Stimulated activated CD8-positive, alpha-beta memory T cell treated with anti-CD3 and anti-CD28 coated beads, Interleukin-12 subunit alpha, Interleukin-12 subunit beta, amount 100 ng/mL, for 24 hours (primary cell): ENCODE data around the gene SKAP1.

Experiments
- DNase-seq: peaks from one replicate; pipeline ENCODE4 v3.0.0-alpha.2; 2020; ENCODE audit errors: extremely low read depth

Gene SKAP1

GRCh38 chr17:48175692-48176470, 254.1 kb downstream of the SKAP1 start:
- DNase-seq = no peak

DNA sequence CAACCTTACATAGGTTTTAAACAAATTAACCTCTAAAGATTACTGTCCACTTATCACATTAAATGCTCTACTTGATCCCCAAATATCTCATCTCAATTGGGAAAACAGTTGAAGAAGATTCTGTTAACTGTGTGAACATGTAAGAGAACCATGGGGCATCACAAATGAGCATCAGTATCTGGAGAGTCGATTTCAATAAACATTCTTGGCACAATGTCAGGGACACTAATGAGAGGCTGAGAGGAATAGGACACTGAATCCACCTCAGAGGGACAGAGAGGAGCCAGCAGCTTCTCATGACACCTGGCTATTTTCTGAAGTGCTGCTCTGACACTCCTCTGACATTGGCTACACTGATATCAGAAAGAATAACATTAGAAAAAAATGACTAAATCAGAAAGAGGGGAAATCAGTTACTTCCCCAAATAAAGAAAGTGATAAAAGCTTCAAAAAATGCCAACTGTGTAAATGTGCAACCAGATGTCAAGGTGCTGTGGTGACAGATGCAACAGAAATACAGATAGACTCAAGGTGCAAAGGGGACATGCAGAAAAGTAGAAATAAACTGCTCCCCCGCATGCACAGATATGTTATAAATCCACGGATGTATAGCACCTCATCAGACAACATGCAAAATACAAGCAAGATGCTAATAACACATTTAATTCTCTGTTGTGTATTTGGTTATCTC, 255.0 kb downstream of the SKAP1 start:
- DNase-seq = no peak

DNA sequence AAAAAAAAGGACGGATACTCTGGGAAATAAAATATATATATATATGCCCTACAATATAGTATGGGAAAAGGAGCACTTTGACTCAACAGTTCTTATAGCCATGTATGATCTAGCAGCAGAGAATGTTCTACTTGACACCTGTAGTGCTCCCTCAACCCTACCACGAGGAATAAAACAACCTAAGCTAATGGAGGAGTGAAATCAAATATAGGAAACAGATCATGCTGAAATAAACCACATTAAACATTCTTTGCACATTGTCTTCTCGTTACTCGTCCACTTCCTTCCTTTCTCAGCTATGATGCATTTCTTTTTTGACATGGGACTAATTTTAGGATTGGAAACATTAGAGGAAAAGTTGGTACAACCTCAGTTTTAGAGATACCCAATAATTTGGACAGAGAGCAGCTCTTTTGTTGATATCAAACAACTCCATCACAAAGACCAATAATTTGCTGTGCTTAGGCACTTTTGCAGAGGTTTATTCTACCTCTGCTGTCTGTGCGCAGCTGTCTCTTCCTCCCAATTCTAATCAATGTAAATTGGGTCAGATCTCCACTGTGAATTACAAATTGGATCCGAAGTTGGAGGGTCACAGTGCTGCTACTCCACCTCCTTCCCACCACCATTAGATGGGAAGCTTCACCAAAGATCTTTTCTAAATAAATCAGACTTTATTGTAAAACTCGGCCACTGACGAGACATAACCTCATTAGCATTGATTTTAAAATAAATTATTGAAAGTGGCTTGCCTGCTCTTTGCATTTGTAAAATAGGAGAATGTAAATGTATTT, 256.6 kb downstream of the SKAP1 start:
- no peak for DNase-seq

DNA sequence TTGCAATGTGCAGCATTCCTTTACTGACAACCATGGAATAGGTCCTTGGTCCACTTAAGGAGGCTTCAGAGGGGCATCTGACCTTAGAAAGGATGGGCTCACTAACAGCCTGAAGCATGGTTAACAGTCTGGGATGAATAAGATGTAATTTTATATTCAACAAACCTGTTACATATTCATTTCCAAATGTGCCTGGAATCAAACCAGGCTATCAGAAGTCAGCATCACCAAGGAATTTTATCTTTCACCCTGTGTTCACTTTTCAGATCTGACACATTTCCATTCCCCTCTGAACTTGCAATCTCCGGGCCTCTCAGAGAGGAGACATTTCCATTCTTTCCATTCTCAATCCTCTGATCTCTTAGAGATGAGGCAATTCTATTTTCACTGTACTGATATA, 260.1 kb downstream of the SKAP1 start:
- no peak for DNase-seq

GRCh38 chr17:48163809-48164208, 266.2 kb downstream of the SKAP1 start:
- DNase-seq = no peak

DNA sequence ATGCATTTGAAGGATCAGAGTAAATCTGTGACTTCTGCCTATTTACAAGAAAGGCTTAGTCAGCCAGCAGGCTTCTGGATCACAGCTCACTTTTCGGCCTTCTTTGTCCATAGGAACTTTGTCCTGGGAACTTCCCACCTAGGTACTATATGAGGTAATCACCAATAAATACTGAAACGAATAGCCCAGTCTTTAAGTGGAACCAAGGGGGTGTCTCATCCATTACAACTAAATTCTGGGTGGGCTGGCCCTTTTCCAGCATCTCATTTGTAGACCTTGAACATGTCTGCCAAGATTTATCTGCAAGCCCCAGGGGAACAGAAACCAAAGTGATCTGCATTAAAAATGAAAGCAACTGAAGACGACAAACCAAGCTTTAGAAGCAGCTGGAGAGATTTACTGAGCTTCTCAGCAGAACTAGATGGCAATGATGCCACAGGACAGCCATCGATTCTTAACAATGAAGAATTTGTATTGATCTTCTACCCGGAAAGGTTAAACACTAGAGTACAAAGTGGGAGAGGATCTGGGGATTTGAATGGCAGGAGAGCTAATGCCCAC, 267.0 kb downstream of the SKAP1 start:
- no peak for DNase-seq

- DNase-seq = no peak
These were observed 267.6 kb downstream of the SKAP1 start for GRCh38 chr17:48162306-48162934.

GRCh38 chr17:48161127-48161905, 268.7 kb downstream of the SKAP1 start:
- DNase-seq = no peak

GRCh38 chr17:48160177-48161081, 269.6 kb downstream of the SKAP1 start:
- DNase-seq = no peak

DNA sequence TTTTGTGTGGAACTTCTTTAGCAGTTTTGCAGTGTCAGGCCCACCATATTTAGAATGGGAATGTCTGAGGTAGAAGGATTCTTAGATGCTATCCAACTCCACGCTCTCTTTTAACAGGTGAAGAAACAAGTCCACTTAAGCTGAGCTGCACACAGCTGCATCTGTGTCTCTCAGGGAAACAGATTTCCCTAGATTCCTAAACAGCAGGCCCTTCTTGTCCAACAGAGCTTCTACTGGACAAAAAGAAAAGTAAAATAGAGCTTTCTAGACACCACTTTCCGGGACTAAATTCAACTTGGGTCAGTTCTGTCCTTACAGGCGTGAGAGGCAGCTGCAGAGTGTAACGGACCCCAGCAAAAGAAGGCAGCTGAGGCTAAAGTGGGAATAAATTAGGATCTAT, 270.8 kb downstream of the SKAP1 start:
- DNase-seq = no peak

DNA sequence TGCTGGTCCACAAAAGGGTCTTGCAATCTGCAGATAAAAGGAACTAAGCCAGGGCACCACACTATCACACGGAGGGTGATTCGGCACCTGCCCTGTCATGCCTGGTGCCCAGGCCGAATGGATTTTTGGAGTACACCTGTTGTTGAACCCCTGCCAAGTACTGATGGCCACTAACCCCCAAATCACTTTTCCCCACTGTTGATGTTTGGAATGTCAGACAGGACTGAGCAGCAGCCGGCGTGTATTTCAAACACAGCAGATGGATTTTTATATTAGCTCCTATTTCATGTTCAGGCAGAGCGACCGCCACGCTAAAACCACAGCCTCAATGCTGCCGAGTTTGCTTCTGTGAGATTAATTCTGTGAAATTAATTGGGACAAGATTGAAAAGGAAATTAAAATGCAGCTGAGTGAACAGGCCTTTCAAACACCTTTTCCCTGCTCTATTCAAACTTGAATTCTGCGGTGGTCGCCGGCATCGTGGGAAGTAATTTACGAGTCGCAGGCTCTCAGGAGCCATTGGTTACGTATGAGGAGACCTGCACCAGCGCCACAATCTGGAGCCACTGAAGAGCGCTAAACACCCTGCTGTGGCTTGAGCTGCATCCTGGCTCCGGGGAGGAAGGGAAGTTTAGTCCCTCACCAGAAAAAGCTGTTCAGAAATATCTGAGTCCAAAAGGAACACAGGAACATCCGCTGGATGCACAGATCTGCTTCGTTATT, 274.0 kb downstream of the SKAP1 start:
- no peak for DNase-seq

DNA sequence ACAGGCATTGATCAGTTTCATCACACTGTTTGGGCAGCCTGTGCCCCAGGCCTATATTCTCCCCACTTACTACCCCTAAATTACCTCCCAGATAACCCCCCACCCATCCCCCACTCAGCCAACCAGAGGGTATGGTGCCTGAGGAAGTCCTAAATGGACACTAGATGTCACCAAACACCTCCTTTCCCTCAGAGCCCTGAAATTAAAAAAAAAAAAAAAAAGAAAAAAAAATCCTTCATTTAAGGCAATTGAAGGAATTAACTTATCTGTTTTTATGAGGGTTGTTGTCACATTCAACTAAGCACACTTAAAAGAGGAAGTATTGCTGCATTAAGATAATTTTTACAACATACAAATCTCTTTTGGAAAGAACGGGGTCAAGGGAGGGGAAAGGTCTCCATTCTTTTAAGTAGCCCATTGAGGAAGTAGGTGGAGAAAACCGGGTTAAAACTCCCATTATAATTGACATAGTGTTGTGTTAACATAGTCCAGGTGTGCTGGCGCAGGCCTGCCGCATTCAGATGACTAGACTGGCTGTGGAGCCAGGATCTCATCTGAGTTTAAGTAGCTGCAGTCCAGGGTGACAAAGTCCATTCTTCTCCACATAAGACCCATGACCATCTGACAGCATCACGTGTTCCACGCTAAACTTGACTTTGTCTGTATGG, 276.2 kb downstream of the SKAP1 start:
- no peak for DNase-seq

- DNase-seq = no peak
These were observed 277.7 kb downstream of the SKAP1 start for GRCh38 chr17:48152289-48152688.

- DNase-seq = no peak
These were observed 278.8 kb downstream of the SKAP1 start for GRCh38 chr17:48151220-48151619.

DNA sequence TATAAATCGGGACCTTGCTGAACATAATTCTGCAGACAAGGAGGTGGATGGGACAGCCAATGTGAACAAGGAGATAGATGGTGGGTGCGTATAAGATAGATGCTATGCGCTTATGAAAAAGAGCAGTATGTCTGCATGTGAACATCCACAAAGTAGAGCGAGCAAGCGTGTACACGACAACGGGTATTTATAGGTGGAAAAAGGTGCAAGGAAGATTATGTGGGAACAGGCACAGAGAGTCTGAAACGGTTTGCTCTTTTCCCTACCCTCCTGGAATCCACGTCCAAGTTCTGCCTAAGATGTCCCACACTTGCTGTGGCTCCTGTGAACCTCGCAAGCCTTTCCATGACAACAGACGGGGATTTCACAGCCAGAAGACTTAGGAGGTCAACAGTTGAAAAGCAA, 279.4 kb downstream of the SKAP1 start:
- DNase-seq = no peak

- DNase-seq = no peak
These were observed 280.1 kb downstream of the SKAP1 start for GRCh38 chr17:48149787-48150463.

DNA sequence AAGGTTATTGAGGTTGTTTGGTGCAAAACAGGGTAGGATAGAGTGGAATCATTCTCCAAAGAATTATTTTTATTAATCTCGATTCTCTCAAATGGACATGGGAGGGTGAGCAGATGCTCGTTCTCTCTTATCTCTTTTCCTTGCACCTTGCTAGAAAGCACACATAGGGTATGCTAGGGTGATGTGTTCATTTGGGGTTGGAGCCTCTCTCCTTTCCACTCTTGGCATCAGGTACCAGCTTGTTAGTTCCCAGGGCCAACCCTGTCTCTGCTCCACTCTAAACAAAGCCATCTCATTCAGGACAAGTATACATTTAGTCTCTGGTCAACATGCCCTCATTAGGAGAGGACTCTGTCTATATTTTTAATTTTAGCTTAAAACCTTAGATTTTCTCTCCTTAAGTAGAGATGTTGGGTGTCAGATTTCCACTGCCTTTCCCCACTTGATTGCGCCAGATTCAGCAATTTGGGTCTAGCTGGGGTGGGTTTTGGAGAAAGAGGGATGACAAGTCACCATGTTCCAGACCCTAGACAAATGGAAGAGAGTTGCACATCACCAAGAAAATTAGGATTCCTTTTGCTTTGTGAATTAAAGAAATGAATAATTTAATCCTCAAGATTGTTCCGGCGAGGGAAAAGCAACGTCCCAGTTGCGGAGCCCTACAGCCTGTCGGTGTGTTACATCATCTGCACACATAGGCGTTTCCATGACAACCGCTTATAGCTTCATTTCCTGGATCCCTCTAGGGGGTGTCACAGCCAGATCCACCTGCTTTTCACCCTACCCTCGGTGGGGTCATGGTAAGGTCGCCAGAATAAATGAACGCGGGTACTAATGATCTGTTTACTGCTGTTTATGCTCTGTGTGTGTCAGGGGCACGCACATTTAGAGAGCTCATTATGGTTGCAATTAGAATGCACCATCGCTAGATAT, 280.9 kb downstream of the SKAP1 start:
- no peak for DNase-seq
